ENCODE data around the gene SRSF8. TPM values are rescaled to one million over a fixed set of nuclear protein-coding genes. Genes with fewer than 3 reads are reported as not detected.

Gene SRSF8
- total RNA-seq, 1 experiment from 2014 or later: 25.1 TPM

DNA sequence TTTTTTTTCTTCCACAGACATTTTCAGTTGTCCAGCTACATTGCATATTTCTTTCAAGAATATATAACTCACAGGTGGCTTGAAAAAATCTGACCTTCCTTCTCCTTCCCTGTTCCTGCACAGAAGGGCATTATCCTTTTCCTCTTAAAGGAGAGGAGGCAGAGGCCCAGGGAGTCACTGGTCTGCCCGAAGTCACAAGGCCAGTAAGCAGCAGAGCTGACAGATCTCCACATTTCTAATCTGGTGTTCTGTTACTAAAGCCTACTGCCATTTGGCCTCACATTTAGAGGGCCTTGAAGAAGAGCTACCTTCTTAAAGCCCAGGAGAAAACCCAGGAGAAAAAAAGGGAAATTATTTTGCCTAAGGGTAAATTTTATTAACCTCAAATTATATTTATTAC lies 35.2 kb downstream of the SRSF8 start:
- DNase-seq: no peak
- Histone ChIP-seq H3K79me2 (ENCODE audit: insufficient read depth, low read length) (no peaks in the 10 kb centered on the region), H3K79me1 (ENCODE audit: insufficient read depth, low read depth, low read length, poor library complexity, severe bottlenecking) (no peaks in the 10 kb centered on the region), H2BK15ac (ENCODE audit: low read depth, low read length) (no peak overlapping the region), H4K8ac (replicated peaks; ENCODE audit: insufficient read length, low read depth, low read length) (no peak overlapping the region), H3K4ac (ENCODE audit: low read depth, low read length) (no peak overlapping the region), H3K27ac (ENCODE audit: insufficient read length, low read depth, low read length) (no peak overlapping the region), H2AFZ (ENCODE audit: low read length) (no peak overlapping the region), H3K27me3 (ENCODE audit: insufficient read depth, low read length) (no peaks in the 10 kb centered on the region), H4K5ac (ENCODE audit: insufficient read length, low read depth, low read length) (no peak overlapping the region), H3K23me2 (ENCODE audit: insufficient read length, low read depth, low read length, poor library complexity, severe bottlenecking) (no peaks in the 10 kb centered on the region), H3K4me1 (ENCODE audit: insufficient read depth, low read length) (no peaks in the 10 kb centered on the region), H4K20me1 (ENCODE audit: control insufficient read depth, insufficient read depth, insufficient read length) (no peaks in the 10 kb centered on the region), H3K9me3 (ENCODE audit: control insufficient read depth, low read depth, low read length) (no peaks in the 10 kb centered on the region), H3K18ac (ENCODE audit: insufficient read length, low read depth, low read length) (no peak overlapping the region), H2BK20ac (ENCODE audit: low read depth, low read length, poor library complexity, severe bottlenecking) (no peak overlapping the region), H2AK5ac (ENCODE audit: insufficient read length, low read length) (no peak overlapping the region), H3K23ac (ENCODE audit: insufficient read length, low read depth, low read length) (no peak overlapping the region), H3T11ph (ENCODE audit: low read length) (no peak overlapping the region), H2BK5ac (ENCODE audit: insufficient read length, low read length) (no peak overlapping the region), H3K56ac (ENCODE audit: insufficient read length, low read depth, low read length) (no peak overlapping the region), H3K14ac (ENCODE audit: insufficient read depth, low read length) (no peak overlapping the region), H2BK120ac (ENCODE audit: low read depth, low read length, poor library complexity, severe bottlenecking) (no peak overlapping the region), H2BK12ac (ENCODE audit: insufficient read length, low read depth, low read length) (no peak overlapping the region), H3K4me2 (ENCODE audit: insufficient read depth, insufficient read length, low read length) (no peak overlapping the region), H3K9ac (ENCODE audit: extremely low read depth, insufficient read length, low read length) (no peak overlapping the region), H4K91ac (ENCODE audit: insufficient read length, low read depth, low read length) (no peak overlapping the region)
- TF ChIP-seq, protein P1, sequence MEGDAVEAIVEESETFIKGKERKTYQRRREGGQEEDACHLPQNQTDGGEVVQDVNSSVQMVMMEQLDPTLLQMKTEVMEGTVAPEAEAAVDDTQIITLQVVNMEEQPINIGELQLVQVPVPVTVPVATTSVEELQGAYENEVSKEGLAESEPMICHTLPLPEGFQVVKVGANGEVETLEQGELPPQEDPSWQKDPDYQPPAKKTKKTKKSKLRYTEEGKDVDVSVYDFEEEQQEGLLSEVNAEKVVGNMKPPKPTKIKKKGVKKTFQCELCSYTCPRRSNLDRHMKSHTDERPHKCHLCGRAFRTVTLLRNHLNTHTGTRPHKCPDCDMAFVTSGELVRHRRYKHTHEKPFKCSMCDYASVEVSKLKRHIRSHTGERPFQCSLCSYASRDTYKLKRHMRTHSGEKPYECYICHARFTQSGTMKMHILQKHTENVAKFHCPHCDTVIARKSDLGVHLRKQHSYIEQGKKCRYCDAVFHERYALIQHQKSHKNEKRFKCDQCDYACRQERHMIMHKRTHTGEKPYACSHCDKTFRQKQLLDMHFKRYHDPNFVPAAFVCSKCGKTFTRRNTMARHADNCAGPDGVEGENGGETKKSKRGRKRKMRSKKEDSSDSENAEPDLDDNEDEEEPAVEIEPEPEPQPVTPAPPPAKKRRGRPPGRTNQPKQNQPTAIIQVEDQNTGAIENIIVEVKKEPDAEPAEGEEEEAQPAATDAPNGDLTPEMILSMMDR (conservative IDR thresholded peaks at IDR 0.05): no peak
- H3K36me3 Mint-ChIP-seq (ENCODE audit: insufficient read depth in 1 of 3, low read depth in 3 of 3): no peaks in the 10 kb centered on the region; a peak in 1 of 7 replicates
- no peaks in the 10 kb centered on the region for H3K9me3 Mint-ChIP-seq
- peaks cover 13% of the 10 kb centered on the region for H3K27me3 Mint-ChIP-seq (ENCODE audit: low read depth)
- no peak overlapping the region for H3K4me3 Mint-ChIP-seq
- no CpG with 5 or more reads among the region's 1 CpG for WGBS (ENCODE audit: extremely low coverage, insufficient read length, low lambda C conversion rate)
- H3K4me1 Mint-ChIP-seq: peaks cover 1% of the 10 kb centered on the region in 2 experiments
- no peak overlapping the region for H3K27ac Mint-ChIP-seq
